ENCODE measurements around the gene AGAP1. TPM values are rescaled to one million over a fixed set of nuclear protein-coding genes. Genes with fewer than 3 reads are reported as not detected.

The AGAP1 gene
- total RNA-seq, 1 donor = 12.3 TPM

- DNase-seq (ENCODE audit: low read depth) = no peak
- TF ChIP-seq CTCF (IDR thresholded peaks at IDR 0.05; ENCODE audit: insufficient read depth, low read length) = no peak
- H3K4me3 ChIP-seq (ENCODE audit: low read depth, low read length) = no peak overlapping the region
Measured at GRCh38 chr2:235839974-235840373, 346.1 kb downstream of the AGAP1 start.

GRCh38 chr2:235841863-235842262, 348.0 kb downstream of the AGAP1 start:
- no peak for DNase-seq (ENCODE audit: low read depth)
- TF ChIP-seq CTCF (IDR thresholded peaks at IDR 0.05; ENCODE audit: insufficient read depth, low read length) = no peak
- H3K4me3 ChIP-seq (ENCODE audit: low read depth, low read length) = no peak overlapping the region

- TF ChIP-seq CTCF (IDR thresholded peaks at IDR 0.05; ENCODE audit: insufficient read depth, low read length) = no peak
Measured at GRCh38 chr2:235842941-235843340, 349.1 kb downstream of the AGAP1 start.

GRCh38 chr2:235843591-235844395, 349.9 kb downstream of the AGAP1 start:
- no peak for DNase-seq (ENCODE audit: low read depth)
- no peak for TF ChIP-seq CTCF (IDR thresholded peaks at IDR 0.05; ENCODE audit: insufficient read depth, low read length)
- no peak overlapping the region for H3K4me3 ChIP-seq (ENCODE audit: low read depth, low read length)

More at GRCh38 chr2:235842941-235843340, 349.1 kb downstream of the AGAP1 start:
- H3K4me3 ChIP-seq (ENCODE audit: low read depth, low read length) = no peak overlapping the region
- no peak for DNase-seq (ENCODE audit: low read depth)

- no peak overlapping the region for H3K4me3 ChIP-seq (ENCODE audit: low read depth, low read length)
- no peak for DNase-seq (ENCODE audit: low read depth)
- no peak for TF ChIP-seq CTCF (IDR thresholded peaks at IDR 0.05; ENCODE audit: insufficient read depth, low read length)
Measured at GRCh38 chr2:235844561-235844960, 350.7 kb downstream of the AGAP1 start.

- no peak for DNase-seq (ENCODE audit: low read depth)
- no peak overlapping the region for H3K4me3 ChIP-seq (ENCODE audit: low read depth, low read length)
- no peak for TF ChIP-seq CTCF (IDR thresholded peaks at IDR 0.05; ENCODE audit: insufficient read depth, low read length)
Measured at GRCh38 chr2:235845245-235845644, 351.4 kb downstream of the AGAP1 start.
